MM.1S (cell line): ENCODE results near the gene DENND5B.
"Not testable (repeated sequence)": the region's sequence is repeated elsewhere in the genome, so short reads cannot be mapped to it uniquely, and the experiment has no call there.

Experiments
- CTCF ChIP-seq: fragments of 300-600 bp; sonication (generic); IDR thresholded peaks from 2 replicates; pipeline ENCODE4 v1.5.1; 2016; ENCODE audit warnings: antibody characterized with exemption, low read length, mixed read lengths
- EZH2 ChIP-seq: fragments of 300-600 bp; sonication (generic); optimal IDR thresholded peaks from 2 replicates; pipeline ENCODE3; 2017; ENCODE audit warnings: low read depth, mild to moderate bottlenecking, antibody characterized with exemption, low read length, mixed read lengths
- EZH2phosphoT487 ChIP-seq: fragments of 300-600 bp; sonication (generic); IDR thresholded peaks from 2 replicates; pipeline ENCODE4 v1.6.1; 2018; ENCODE audit warnings: antibody characterized with exemption, low read length

GRCh38 chr12:31475610-31476009, 115.3 kb downstream of the DENND5B start:
- TF ChIP-seq CTCF, EZH2, EZH2phosphoT487: not testable (repeated sequence)
